Peyer's patch (tissue), 4 donors: Measurements from ENCODE around the gene ENPP1.

ENCODE experiments used
- POLR2A ChIP-seq, 2 donors: fragments of 450-650 bp; IDR thresholded peaks; one replicate each; pipeline ENCODE4 v1.5.1; 2017; ENCODE audit warnings: antibody characterized with exemption in 2 of 2, mild to moderate bottlenecking in 2 of 2, moderate library complexity in 2 of 2
- TF ChIP-seq, protein P1 (sequence below), 6 experiments: fragments of 450-650 bp in 4 of 6; fragments of 200-600 bp in 2 of 6; sonication (generic) in 1 of 6; IDR thresholded peaks; one replicate each; pipeline ENCODE4 v1.5.1; 2017 to 2019; ENCODE audit warnings: antibody characterized with exemption in 6 of 6, mild to moderate bottlenecking in 3 of 6, moderate library complexity in 1 of 6

DNA sequence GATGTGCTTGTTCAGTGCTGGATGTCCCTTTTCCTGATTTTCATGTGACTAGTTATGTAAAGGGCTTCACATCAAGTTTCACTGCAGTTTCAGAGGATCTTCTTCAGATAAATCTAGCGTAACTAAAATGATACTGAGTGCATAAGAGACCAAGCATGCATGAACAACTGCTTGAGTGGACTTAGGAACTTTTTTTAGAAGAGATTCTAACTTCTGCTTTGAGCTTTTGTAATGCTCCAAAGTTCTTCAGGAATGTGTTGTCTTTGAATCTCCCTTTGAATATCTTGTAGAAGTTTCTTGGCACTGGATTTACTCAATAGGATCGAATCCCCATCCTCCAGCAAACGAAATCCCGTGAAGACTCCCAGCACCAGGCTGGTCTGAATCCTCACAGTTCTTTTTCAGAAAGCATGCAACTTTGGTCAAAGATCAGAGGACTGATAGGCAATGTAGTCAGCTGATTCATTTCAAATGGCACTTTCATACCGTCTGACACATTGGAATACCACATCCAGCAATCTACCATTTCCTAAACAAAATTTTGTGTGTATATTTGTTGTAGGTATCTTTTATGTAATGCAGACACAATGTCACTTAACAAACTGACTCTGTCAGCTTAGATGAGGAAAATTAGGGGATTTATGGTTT is 33.2 kb downstream of the ENPP1 start:
- TF ChIP-seq, protein P1, sequence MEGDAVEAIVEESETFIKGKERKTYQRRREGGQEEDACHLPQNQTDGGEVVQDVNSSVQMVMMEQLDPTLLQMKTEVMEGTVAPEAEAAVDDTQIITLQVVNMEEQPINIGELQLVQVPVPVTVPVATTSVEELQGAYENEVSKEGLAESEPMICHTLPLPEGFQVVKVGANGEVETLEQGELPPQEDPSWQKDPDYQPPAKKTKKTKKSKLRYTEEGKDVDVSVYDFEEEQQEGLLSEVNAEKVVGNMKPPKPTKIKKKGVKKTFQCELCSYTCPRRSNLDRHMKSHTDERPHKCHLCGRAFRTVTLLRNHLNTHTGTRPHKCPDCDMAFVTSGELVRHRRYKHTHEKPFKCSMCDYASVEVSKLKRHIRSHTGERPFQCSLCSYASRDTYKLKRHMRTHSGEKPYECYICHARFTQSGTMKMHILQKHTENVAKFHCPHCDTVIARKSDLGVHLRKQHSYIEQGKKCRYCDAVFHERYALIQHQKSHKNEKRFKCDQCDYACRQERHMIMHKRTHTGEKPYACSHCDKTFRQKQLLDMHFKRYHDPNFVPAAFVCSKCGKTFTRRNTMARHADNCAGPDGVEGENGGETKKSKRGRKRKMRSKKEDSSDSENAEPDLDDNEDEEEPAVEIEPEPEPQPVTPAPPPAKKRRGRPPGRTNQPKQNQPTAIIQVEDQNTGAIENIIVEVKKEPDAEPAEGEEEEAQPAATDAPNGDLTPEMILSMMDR (IDR thresholded peaks at IDR 0.05): no peak
- no peak for TF ChIP-seq POLR2A (IDR thresholded peaks at IDR 0.05)
